NOMO-1 (cell line): ENCODE results near the gene BTN1A1.
"Not testable (repeated sequence)": the region's sequence is repeated elsewhere in the genome, so short reads cannot be mapped to it uniquely, and the experiment has no call there.

Experiments used
- DNase-seq, 2 experiments: peaks; one replicate each; lab custom pipeline; 2025; ENCODE audit not compliant: unreplicated experiment in 2 of 2; lab: John Stamatoyannopoulos, UW

BTN1A1 gene

DNA sequence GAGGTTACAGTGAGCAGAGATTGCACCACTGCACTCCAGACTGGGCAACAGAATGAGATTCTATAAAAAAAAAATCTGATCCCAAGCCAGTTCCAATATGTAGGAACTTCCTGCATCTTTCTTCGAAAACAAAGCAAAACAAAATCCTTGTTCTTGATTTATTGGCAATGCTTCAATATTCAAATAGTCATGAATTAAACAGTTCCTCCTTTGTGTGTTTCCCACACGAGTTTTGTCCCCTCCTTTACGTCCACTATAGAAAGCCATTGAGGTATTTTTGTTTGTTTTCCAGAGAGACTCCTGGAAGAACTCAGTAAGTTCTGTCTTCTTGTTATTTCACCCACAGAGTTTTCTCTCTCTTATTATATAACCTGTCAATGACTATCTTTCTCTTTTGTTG is 7.6 kb downstream of the BTN1A1 start:
- DNase-seq: no peak

DNA sequence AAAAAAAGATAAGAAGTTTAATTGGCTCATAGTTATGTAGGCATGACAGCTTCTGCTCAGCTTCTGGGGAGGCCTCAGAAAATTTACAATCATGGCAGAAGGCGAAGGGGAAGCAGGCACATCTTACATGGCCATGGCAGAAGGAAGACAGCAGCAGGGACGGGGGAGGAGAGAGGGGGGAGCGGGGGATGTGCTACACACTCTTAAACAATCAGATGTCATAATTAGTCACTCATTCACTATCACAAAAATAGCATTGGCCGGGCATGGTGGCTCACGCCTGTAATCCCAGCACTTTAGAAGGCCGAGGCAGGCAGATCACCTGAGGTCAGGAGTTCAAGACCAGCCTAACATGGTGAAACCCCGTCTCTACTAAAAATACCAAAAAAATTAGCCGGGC is 10.9 kb downstream of the BTN1A1 start:
- DNase-seq: peak in 1 of 2 experiments; percentile 14

DNA sequence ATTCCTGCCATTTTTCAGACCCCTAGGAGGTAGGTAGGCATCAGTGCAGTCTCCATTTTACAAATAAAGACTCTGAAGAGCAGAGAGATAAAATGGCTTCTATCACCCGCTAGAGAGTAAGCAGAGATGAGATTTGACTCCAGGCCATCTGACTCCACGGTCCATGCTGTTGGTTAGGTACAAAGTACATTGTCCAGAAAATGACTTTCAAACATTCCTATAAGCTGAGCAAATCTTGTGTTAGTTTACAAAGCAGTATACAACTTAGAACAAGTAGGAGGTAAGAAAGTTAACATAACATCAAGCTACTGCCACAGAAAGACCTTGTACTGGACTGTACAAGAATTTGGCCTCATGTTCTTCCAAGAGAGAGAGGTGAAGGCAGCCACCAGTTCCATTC is 14.9 kb downstream of the BTN1A1 start:
- DNase-seq: no peak

DNA sequence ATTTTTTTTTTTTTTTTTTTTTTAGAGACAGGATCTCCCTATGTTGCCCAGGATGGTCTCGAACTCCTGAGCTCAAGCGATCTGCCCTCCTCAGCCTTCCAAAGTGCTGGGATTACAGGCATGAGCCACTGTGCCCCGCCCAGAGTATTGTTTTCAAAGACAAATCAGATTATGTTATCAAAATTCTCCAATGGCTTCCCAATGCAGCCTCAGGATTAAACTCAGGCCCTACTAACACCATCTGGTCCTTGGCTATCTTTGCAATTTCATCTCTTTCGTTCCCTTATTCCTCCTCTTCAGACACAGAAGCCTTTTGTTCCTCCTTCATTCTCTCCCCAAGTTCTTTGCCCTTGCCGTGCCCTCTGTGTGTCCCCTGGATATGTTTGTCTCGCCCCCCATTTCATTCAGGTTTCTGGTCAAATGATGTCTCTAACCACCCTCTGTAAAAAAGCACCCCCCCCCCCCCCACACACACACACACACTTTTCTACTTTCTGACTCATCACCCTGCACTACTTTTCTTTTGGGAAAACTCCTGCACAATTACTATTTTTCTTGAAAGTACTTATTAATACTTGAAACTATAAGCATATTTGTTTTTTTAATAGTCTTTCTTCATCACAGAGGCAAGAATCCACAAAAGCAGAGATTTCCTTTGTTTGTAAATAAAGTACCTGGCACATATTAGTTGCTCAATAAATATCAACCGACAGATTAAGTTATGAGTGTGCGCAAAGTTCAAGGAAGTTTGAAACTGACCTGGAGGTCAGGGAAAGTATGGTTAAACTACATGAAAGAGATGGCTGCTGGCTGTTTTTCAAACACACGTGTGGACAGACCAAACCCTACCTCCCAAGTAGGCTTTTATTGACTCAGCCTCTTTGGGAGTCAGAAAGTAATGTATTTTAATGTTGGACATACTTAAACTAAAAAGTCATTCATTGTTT is 16.7 kb downstream of the BTN1A1 start:
- DNase-seq: no peak

DNA sequence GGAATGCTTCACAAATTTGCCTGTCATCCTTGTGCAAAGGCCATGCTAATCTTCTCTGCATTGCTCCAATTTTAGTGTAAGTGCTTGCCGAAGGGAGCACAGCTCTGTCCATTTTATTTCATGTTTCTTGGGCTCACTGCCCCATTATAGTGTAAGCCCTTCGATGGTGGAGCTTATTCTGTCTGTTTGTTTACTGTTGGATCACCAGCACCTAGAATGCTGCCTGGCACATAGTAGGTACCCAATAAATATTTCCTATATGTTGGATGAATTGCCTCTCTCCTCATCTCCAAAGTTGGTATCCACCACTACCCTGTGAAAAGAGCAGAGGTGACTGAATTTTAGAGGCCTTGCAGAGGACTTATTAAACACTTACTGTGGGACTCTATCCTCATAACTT is 19.3 kb downstream of the BTN1A1 start:
- no peak for DNase-seq

DNA sequence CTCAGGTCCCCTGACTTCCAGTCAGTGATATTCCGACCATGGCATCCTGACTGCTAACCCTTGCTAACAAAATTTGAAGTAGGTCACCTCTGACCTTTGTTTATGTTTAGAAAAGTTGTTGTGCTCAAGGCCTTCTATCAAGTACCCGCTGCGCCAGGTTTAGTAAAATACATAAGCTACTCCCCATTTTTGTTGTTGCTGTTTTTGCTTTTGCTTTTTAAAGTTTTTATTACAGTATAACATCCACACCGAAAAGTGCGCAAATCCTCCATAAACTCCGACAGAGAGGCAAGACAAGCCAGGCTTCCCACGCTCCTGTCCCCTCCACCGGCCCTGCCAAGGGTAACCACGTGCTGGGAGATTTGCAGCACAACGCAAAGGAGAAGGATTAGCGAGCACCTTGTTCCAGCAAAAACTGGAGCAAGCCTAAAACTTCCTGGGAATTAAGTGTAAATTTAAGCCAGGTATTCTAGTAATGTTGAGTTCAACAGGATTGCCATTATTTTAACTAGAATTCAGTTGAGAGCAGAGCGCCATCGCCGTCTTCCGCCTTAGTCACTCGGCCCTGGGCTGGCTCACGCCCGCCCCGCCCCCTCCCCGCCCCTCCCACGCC is 20.2 kb downstream of the BTN1A1 start:
- DNase-seq: peak; percentile 82 to 95

DNA sequence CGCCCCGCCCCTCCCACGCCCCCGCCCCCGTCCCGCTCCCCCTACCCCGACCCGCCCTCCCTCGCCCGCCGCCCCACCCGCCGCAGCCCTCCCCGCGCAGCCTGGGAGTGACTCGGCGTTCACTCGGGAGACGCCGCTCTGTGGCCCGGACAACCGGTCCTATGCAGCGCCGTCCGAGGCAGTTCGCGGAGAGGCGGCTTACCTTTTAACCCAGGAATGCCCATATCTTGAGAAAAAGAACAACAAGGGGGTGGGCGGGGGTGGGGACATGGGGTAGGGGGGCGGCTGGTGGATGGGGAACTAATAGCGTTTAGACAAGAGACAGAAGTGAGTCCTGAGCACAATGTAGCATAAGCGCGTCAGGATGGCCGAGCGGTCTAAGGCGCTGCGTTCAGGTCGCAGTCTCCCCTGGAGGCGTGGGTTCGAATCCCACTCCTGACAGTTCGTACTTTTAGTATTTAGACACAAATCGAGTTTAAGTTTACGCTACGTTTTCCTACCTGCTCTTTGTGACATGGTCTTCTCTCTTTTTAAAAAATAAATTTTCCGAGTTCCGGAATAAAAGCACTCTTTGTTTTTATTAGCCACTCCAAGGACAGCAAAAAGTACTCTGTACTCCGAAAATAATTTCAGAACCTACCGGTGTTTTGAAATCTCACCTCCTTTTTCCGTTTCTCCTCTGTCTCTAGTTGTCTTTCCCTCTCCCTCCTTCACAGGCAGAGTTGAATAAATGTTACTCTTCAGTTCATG is 20.9 kb downstream of the BTN1A1 start:
- DNase-seq: peak; percentile 82 to 95

DNA sequence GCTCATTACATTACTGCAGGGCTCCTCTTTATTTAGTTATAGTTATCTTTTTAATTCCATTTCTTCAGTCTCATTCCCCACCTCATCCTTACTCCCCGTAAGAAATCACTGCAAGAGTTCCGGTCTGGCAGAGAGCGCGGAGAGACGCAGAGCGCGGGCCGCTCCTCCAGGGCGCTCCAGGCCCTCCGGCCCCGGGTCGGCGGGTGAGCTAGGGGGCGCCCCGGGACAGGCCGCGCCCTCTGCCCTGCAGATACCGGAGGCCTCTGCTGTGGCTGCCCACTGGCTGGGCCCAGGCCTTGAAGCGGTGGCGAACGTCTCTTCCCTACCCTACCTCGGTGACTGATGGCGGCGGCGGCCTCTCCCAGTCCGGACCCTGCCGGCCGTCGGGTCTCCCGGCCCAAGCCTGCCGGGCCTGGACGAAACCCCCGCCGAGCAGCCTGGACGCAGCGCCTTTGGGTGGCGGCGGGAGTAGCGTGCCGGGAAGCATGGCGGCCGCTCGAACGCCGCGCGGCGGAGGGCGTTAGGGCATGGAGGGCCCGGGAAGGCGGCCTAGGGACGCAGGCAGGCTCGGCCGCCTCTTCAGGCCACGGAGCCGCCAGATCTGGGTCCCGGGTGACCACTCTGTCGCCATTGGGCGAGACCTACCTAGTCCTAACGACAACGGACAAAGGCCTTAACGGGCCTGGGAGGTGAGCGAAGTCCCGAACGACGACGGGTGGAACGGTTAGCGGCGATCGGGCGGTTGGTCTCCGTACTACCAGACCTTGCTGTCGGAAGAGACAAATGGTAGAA is 21.7 kb downstream of the BTN1A1 start:
- peak; percentile 63 to 81 for DNase-seq

DNA sequence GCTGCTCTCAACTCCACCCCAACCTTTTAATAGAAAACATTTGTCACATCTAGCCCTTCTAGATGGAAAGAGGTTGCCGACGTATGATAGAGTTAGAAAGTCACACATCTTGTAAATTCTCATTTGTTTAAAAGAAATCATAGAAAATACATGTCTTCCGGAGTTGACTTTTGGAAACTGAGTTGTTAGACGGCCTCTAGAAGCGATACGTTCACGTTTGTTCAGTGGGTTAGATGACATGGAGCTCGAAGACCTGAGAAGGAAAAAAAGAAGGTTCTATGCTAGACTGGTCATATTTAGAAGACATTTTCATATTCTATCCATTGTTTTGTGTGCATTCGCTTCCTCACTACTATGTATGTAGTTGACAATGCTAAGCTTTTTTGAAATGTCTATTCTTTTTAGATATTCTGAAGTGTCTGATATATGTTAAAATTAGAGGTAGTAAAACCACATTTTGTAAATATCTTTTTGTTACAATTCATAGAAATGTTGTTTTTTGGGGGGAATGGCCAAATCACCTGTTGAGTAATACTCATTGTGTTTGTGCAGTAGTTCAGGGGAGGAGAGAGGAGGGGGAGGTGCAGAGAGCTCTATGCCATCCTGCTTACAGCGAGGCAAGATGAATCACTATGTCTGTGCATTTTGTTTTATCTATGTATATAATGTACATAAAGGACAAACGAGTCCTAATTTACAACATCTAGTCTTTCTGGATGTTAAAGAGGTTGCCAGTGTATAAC is 22.6 kb downstream of the BTN1A1 start:
- peak; percentile 66 to 76 for DNase-seq

DNA sequence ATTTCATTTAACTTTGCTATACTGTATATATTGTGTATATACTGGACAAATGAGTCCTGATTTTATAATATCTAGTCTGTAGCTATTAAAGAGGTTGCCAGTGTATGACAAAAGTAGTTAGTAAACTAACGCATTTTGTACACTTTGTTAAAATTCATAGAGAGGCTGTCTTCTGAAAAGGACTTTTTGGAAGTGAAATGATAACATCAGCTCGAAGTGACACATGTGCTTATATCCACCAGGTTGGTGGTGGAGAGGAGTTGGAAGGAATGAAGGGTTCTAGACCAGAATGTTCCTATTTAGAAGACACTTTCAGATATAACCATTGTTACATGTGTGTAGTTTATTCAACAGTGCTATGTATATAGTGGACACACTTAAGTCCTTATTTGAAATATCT is 24.2 kb downstream of the BTN1A1 start:
- DNase-seq: not testable (repeated sequence)

DNA sequence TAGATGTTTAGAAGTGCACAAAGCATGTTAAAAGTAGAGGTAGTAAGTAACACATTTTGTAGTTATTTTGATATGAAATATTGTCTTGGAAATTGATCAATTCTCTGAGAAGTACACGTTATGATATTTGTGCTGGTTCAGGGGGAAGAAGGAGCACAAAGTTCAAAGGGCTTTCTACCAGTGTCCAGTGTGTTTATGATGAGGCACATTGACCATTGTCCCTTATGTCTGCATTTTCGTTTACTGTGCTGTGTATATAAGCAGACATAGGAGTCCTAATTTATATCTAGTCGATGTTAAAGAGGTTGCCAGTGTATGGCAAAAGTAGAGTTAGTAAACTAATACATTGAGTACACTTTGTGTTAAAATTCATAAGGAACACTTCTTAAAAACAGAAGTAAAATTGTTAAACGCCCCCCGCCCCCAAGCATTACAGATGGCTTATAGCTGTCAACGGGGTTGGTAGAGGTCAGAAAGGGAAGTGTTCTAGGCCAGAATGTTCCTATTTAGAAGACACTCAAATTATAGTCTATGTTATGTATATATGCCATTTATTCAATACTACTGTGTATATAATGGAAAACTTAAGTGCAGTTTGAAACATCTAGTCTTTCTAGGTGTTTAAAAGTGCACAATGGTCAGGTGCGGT is 24.7 kb downstream of the BTN1A1 start:
- DNase-seq: peak; percentile 25 to 40

DNA sequence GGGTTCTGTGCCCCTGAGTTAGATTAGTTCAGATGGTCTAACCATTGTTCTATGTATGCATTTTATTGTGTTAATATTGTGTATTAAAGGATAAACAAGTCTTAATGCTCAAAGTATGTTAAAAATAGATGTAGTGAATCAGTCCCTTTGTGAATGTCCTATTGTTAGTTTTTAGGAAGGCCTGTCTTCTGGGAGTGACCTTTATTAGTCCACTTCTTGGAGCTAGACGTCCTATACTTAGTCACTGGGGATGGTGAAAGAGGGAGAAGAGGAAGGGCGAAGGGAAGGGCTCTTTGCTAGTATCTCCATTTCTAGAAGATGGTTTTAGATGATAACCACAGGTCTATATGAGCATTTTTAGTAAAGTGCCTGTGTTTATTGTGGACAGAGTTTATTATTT is 25.7 kb downstream of the BTN1A1 start:
- no peak for DNase-seq

DNA sequence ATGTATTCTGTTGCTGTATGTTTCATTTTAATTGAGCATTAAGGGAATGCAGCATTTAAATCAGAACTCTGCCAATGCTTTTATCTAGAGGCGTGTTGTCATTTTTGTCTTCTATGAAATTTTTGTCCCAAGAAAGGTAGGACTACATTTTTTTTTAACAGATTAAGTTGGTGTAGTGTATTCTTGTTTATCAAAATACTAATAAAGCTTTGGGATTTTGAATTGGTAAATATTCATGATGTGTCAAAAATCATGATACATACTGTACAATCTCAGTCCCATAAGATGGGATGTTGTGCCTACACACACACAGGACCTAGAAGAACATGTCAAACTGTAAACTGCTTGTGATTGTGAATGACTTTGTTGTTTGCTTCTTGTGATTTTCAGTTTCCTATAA is 26.8 kb downstream of the BTN1A1 start:
- DNase-seq: no peak

DNA sequence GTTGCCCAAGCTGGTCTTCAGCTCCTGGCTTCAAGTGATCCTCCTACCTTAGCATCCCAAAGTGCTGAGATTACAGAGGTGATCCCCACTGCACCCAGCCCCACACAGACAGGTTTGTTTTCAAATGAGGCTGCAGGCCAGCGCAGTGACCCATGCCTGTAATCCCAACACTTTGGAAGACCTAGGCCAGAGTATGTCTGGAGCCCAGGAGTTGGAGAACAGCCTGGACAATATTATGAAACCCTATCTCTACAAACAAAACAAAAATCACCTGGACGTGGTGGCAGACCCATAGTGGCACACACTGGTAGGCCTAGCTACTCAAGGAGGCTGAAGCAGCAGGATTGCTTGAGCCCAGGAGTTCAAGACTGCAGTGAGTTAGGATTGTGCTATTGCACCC is 30.1 kb downstream of the BTN1A1 start:
- no peak for DNase-seq

DNA sequence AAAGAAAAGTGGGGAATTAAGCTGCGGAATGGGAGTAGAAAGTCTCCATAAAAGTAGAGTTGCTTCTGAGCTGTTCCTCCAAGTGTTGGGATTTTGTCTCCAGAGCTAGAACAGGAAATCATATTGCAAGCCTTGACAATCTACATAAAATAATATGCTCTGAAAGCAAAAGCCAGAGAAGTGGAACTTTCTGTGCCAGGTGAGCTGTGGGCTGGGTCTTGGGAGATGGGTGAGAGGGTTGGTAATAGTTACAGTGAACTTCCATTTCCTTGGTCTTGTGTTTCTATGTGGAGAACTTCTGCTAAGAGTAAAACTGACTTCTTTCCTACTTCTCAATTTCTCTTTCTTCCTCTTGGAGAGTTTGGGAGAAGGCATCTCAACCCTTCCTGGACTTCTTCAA is 31.8 kb downstream of the BTN1A1 start:
- no peak for DNase-seq

DNA sequence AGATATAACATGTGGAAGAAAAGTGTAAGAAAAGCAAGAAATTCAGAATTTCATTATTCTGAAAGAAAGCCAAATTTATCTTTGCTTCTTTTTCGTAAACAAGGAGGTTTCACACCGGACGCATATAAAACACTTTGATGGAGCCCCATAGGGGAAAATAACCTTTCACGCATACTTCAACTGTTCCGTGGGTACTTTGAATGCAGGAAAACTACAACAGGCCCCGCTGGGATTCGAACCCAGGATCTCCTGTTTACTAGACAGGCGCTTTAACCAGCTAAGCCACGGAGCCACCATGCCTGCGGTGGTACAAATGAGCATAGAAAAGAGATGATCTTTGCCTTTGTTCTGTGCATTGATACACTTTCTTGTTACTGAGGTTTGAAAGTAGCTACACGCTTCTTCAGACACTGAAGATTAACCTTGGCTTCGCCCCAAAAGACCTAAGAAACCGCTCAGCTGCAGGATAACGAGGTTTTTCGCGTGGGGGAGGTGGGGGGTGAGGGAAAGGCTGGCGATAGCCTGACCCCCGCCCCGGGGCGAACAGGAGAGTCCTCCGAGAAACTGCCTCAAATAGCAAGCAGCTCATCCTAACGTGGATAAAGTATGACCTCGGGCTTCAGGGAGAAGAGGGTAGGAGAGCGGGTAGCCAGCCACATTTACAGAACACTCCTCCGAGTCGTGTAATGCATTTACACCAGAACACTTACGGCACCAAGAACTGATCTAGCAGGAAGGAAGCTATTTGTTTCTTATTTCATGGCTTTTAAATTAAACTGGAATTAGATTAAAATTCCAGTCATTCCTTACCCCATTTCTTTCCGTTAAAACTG is 32.8 kb downstream of the BTN1A1 start:
- peak; percentile 60 to 81 for DNase-seq

DNA sequence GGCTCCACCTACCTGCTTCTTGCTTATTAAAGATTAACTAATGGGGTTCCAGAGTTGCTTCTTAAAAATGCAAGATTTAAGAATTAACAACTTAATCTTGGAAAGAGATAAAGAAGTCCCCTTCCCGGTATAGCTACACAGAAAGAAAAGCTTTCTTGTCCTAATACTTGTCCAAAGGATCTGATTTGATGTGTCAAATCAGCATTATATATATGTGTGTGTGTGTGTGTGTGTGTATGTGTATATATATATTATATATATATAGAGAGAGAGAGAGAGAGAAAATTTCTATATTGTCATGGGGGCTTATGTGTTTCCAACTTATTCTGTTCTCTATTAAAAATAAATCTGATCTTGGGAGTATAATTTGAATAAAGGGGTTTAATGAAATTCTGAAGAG is 33.4 kb downstream of the BTN1A1 start:
- no peak for DNase-seq

DNA sequence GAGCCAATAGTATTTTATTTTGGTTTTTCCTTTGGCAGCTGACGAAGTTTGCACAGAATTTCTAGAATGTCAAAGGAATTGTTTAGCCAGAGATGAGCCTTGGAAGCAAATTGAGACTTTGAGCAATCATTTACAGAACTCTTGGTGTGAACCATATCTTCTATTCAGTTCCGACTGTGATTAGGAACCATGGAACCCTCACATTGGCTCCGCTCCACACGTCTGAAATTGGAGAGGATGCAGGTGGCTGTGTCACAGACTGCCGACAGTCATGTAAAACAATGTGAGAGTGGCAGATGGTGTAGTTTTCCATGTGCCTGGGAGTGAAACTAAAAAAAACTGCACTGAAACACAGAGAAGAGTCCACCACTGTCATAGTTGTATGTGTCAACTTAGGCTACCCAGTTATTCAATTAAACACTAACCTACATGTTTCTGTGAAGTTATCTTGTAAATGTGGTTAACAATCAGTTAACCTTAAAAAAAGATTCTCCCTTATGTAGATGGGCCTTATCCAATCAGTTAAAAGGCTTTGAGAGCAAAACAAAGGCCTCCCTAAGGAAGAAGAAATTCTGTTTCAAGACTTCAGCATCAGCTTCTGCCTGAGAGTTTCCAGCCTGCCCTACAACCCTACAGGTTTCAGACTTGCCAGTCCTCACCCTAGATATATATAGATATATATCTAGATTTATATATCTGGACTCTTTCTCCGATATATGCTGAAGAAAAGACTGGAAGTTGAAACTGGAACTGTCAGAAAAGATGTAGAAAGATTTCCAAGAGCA is 34.8 kb downstream of the BTN1A1 start:
- no peak for DNase-seq
